SK-N-SH (cell line): ENCODE data around the gene RAB18. TPM values are rescaled to one million over a fixed set of nuclear protein-coding genes. Genes with fewer than 3 reads are reported as not detected.

Experiments
- CTCF ChIA-PET: fragments of 300-600, 350-600 bp; formaldehyde crosslinking; extraction: SDS; loops from one replicate; lab custom pipeline; 2021; lab: Yijun Ruan, JAX
- POLR2A ChIA-PET: fragments of 350-600 bp; sonication (Branson Sonifier 250); formaldehyde crosslinking; extraction: SDS; loops from one replicate; lab custom pipeline; 2020; ENCODE audit warnings: antibody characterized with exemption, inconsistent platforms; lab: Yijun Ruan, JAX
- DNase-seq: peaks from one replicate; pipeline ENCODE4 v3.0.0; 2012
- H2AFZ ChIP-seq: fragments of 200-600 bp; sonication (generic); 2 replicates; pipeline ENCODE4 v1.8.1; 2016; ENCODE audit warnings: antibody characterized with exemption, mild to moderate bottlenecking, low read depth
- H3F3A ChIP-seq: fragments of 200-600 bp; sonication (generic); replicated peaks from 2 replicates; pipeline ENCODE3; 2016; ENCODE audit warnings: antibody characterized with exemption, mild to moderate bottlenecking; ENCODE audit not compliant: insufficient read depth
- H3K27ac ChIP-seq, 2 experiments: fragments of 200-500 bp in 1 of 2; fragments of 200-600 bp in 1 of 2; sonication (Bioruptor generic) in 1 of 2; sonication (generic), shearing (Covaris generic) in 1 of 2; 2 replicates each; pipeline versions ENCODE4 v1.5.1 to v1.6.1; 2014 to 2016; ENCODE audit warnings: low read depth in 2 of 2, inconsistent platforms in 1 of 2, low read length in 1 of 2, mild to moderate bottlenecking in 1 of 2, mixed read lengths in 1 of 2
- H3K27me3 ChIP-seq: fragments of 200-600 bp; sonication (generic), shearing (Covaris generic); 2 replicates; pipeline ENCODE4 v1.6.1; 2016; ENCODE audit warnings: mixed run types; ENCODE audit not compliant: insufficient read depth
- H3K36me3 ChIP-seq, 2 experiments: fragments of 200-500 bp in 1 of 2; fragments of 200-600 bp in 1 of 2; sonication (Bioruptor generic) in 1 of 2; sonication (generic) in 1 of 2; replicated peaks in 1 of 2; 2 replicates each; pipeline versions ENCODE3 to v1.5.1; 2014 to 2016; ENCODE audit warnings: low read length in 1 of 2, mild to moderate bottlenecking in 1 of 2; ENCODE audit not compliant: insufficient read depth in 2 of 2, control insufficient read depth in 1 of 2
- H3K4me1 ChIP-seq, 2 experiments: fragments of 200-500 bp in 1 of 2; fragments of 200-600 bp in 1 of 2; sonication (Bioruptor generic) in 1 of 2; sonication (generic), shearing (Covaris generic) in 1 of 2; 2 replicates each; pipeline versions ENCODE4 v1.5.1 to v1.6.1; 2014 to 2016; ENCODE audit warnings: low read depth in 1 of 2, low read length in 1 of 2, mixed run types in 1 of 2; ENCODE audit not compliant: insufficient read depth in 2 of 2, control insufficient read depth in 1 of 2
- H3K4me2 ChIP-seq: fragments of 200-600 bp; sonication (generic), shearing (Covaris generic); 2 replicates; pipeline ENCODE4 v1.6.1; 2017; ENCODE audit warnings: mixed run types
- H3K4me3 ChIP-seq, 2 experiments: fragments of 200-500 bp in 1 of 2; fragments of 200-600 bp in 1 of 2; sonication (Bioruptor generic) in 1 of 2; sonication (generic), shearing (Covaris generic) in 1 of 2; 2 replicates each; pipeline versions ENCODE4 v1.5.1 to v1.8.1; 2014 to 2016; ENCODE audit warnings: low read depth in 2 of 2, inconsistent platforms in 1 of 2, low read length in 1 of 2, mild to moderate bottlenecking in 1 of 2, mixed read lengths in 1 of 2, moderate library complexity in 1 of 2
- H3K79me2 ChIP-seq: fragments of 200-600 bp; sonication (generic); 2 replicates; pipeline ENCODE4 v1.8.1; 2017; ENCODE audit warnings: mild to moderate bottlenecking; ENCODE audit not compliant: insufficient read depth
- H3K9ac ChIP-seq: fragments of 200-600 bp; sonication (generic); 2 replicates; pipeline ENCODE4 v1.6.1; 2017; ENCODE audit warnings: mixed run types
- H3K9me2 ChIP-seq: fragments of 200-600 bp; sonication (generic); 2 replicates; pipeline ENCODE4 v1.6.1; 2017; ENCODE audit warnings: mixed run types
- H3K9me3 ChIP-seq: fragments of 200-600 bp; sonication (generic); 2 replicates; pipeline ENCODE4 v1.6.1; 2017; ENCODE audit warnings: mixed run types, mild to moderate bottlenecking, moderate library complexity
- H4K20me1 ChIP-seq: fragments of 200-600 bp; sonication (generic); 2 replicates; pipeline ENCODE4 v1.6.1; 2017; ENCODE audit warnings: mild to moderate bottlenecking, mixed run types; ENCODE audit not compliant: insufficient read depth
- ELF1 ChIP-seq: IDR thresholded peaks from 2 replicates; pipeline ENCODE4 v1.4.0; 2012
- EP300 ChIP-seq, 2 experiments: IDR thresholded peaks; 2 replicates each; pipeline versions ENCODE4 v1.4.0 to v1.6.1; 2012; ENCODE audit warnings: borderline replicate concordance in 1 of 2, low read depth in 1 of 2, low read length in 1 of 2
- FOSL2 ChIP-seq: IDR thresholded peaks from 2 replicates; pipeline ENCODE4 v1.4.0; 2012; ENCODE audit warnings: low read depth, mild to moderate bottlenecking, moderate library complexity, borderline replicate concordance
- GATA2 ChIP-seq: sonication (generic); formaldehyde crosslinking; IDR thresholded peaks from 2 replicates; pipeline ENCODE4 v1.5.0; 2020; ENCODE audit warnings: mild to moderate bottlenecking, missing genetic modification reagents
- MXI1 ChIP-seq: IDR thresholded peaks from 2 replicates; pipeline ENCODE4 v1.6.1; 2012; ENCODE audit warnings: mild to moderate bottlenecking, low read depth, low read length, improper control_type of control experiment
- NRF1 ChIP-seq: IDR thresholded peaks from 2 replicates; pipeline ENCODE4 v1.6.1; 2012; ENCODE audit warnings: low read depth, mild to moderate bottlenecking, low read length
- POLR2AphosphoS5 ChIP-seq: IDR thresholded peaks from 2 replicates; pipeline ENCODE4 v1.6.1; 2012; ENCODE audit warnings: low read depth, low read length
- RAD21 ChIP-seq: IDR thresholded peaks from 2 replicates; pipeline ENCODE4 v1.6.1; 2012; ENCODE audit warnings: mild to moderate bottlenecking, low read length
- RCOR1 ChIP-seq: fragments of 150-350 bp; IDR thresholded peaks from 2 replicates; pipeline ENCODE4 v1.6.1; 2017; ENCODE audit warnings: antibody characterized with exemption, low read length
- RFX5 ChIP-seq: IDR thresholded peaks from 2 replicates; pipeline ENCODE4 v1.6.1; 2012; ENCODE audit warnings: mild to moderate bottlenecking, improper control_type of control experiment, low read length
- TAF1 ChIP-seq: IDR thresholded peaks from 2 replicates; pipeline ENCODE4 v1.6.1; 2012; ENCODE audit warnings: low read depth, mild to moderate bottlenecking, low read length, moderate library complexity, borderline replicate concordance
- TEAD4 ChIP-seq: IDR thresholded peaks from 2 replicates; pipeline ENCODE4 v1.4.0; 2012; ENCODE audit warnings: mild to moderate bottlenecking, borderline replicate concordance; ENCODE audit not compliant: insufficient read depth
- WGBS: methylation state at CpG from one replicate; pipeline ENCODE4 v1.1.6; 2017; ENCODE audit warnings: low lambda C conversion rate; 5-methylcytosine and 5-hydroxymethylcytosine counted together
- polyA plus RNA-seq, 3 experiments: library from polyadenylated mRNA; depleted of rRNA; stranded (reverse); fragments of >200 nt; gene quantifications; 2 replicates each; pipeline ENCODE4 v1.2.3, GENCODE V29; 2012
- TF ChIP-seq, protein P1 (sequence below): fragments of 150-350 bp; IDR thresholded peaks from 2 replicates; pipeline ENCODE4 v1.6.1; 2017; ENCODE audit warnings: antibody characterized with exemption, low read length, low read depth, borderline replicate concordance
- TF ChIP-seq, protein P2 (sequence below): IDR thresholded peaks from 2 replicates; pipeline ENCODE4 v1.4.0; 2012; ENCODE audit warnings: low read depth
- TF ChIP-seq, protein P3 (sequence below): fragments of 200-600 bp; sonication (generic); IDR thresholded peaks from 2 replicates; pipeline ENCODE4 v1.6.1; 2017; ENCODE audit warnings: antibody characterized with exemption, mild to moderate bottlenecking, moderate library complexity
- TF ChIP-seq, protein P4 (sequence below): IDR thresholded peaks from 2 replicates; pipeline ENCODE4 v1.6.1; 2012; ENCODE audit warnings: mild to moderate bottlenecking, low read depth, low read length, moderate library complexity
- TF ChIP-seq, protein P5 (sequence below): IDR thresholded peaks from 2 replicates; pipeline ENCODE4; 2012

Gene RAB18
- polyA plus RNA-seq, 1 of the 3 experiments (the other 2 are of a cell fraction): 10.2 TPM

DNA sequence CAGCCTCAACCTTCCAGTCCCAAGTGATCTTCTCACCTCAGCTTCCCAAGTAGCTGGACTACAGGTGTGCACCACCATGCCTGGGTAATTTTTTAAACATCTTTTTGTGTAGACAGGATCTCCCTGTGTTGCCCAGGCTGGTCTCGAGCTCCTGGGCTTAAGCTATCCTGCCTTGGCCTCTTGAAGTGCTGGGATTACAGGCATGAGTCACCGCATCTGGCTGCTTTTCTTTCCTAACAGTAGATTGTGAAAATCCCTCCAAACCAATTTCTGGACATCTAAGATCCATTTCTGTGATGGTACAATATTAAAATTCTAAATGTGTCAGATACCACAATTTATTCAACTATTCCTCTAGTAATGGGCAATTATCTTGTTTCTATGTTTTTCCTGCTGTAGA is 38.7 kb downstream of the RAB18 start (continued):
- TF ChIP-seq, protein P1, sequence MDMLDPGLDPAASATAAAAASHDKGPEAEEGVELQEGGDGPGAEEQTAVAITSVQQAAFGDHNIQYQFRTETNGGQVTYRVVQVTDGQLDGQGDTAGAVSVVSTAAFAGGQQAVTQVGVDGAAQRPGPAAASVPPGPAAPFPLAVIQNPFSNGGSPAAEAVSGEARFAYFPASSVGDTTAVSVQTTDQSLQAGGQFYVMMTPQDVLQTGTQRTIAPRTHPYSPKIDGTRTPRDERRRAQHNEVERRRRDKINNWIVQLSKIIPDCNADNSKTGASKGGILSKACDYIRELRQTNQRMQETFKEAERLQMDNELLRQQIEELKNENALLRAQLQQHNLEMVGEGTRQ: no peak
- no peak for TF ChIP-seq POLR2AphosphoS5
- TF ChIP-seq, protein P2, sequence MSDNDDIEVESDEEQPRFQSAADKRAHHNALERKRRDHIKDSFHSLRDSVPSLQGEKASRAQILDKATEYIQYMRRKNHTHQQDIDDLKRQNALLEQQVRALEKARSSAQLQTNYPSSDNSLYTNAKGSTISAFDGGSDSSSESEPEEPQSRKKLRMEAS: no peak

DNA sequence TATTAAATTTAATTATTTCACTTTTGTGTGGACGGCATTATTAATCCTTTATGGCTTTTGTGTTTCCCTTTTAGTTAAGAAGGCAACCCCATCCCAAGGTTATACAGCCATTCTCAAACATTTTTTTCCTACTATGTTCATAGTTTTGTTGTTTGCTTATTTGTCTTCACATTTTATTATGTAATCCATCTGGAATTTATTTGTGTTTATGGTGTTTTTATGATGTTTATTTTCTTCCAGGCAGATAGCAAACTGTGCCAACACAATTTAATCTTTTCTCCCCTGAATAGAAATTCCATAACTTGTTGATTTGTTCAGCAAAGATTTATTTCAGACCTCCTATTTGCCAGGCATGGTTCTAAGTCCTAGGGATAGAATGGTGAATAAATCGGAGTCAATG is 42.9 kb downstream of the RAB18 start:
- ChIA-PET POLR2A (no interaction called here), CTCF (no interaction called here)
- no peak for DNase-seq
- TF ChIP-seq MXI1 (no peak), TAF1 (no peak), FOSL2 (no peak), POLR2AphosphoS5 (no peak), RFX5 (no peak), NRF1 (no peak), RCOR1 (no peak), TEAD4 (no peak), RAD21 (no peak), GATA2 (CRISPR knock-in tag) (no peak), ELF1 (no peak), EP300 (IDR thresholded peaks at IDR 0.05; ENCODE audit: borderline replicate concordance in 1 of 2, low read depth in 1 of 2, low read length in 1 of 2) (no peak)
- TF ChIP-seq, protein P3, sequence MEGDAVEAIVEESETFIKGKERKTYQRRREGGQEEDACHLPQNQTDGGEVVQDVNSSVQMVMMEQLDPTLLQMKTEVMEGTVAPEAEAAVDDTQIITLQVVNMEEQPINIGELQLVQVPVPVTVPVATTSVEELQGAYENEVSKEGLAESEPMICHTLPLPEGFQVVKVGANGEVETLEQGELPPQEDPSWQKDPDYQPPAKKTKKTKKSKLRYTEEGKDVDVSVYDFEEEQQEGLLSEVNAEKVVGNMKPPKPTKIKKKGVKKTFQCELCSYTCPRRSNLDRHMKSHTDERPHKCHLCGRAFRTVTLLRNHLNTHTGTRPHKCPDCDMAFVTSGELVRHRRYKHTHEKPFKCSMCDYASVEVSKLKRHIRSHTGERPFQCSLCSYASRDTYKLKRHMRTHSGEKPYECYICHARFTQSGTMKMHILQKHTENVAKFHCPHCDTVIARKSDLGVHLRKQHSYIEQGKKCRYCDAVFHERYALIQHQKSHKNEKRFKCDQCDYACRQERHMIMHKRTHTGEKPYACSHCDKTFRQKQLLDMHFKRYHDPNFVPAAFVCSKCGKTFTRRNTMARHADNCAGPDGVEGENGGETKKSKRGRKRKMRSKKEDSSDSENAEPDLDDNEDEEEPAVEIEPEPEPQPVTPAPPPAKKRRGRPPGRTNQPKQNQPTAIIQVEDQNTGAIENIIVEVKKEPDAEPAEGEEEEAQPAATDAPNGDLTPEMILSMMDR: no peak
- TF ChIP-seq, protein P4, sequence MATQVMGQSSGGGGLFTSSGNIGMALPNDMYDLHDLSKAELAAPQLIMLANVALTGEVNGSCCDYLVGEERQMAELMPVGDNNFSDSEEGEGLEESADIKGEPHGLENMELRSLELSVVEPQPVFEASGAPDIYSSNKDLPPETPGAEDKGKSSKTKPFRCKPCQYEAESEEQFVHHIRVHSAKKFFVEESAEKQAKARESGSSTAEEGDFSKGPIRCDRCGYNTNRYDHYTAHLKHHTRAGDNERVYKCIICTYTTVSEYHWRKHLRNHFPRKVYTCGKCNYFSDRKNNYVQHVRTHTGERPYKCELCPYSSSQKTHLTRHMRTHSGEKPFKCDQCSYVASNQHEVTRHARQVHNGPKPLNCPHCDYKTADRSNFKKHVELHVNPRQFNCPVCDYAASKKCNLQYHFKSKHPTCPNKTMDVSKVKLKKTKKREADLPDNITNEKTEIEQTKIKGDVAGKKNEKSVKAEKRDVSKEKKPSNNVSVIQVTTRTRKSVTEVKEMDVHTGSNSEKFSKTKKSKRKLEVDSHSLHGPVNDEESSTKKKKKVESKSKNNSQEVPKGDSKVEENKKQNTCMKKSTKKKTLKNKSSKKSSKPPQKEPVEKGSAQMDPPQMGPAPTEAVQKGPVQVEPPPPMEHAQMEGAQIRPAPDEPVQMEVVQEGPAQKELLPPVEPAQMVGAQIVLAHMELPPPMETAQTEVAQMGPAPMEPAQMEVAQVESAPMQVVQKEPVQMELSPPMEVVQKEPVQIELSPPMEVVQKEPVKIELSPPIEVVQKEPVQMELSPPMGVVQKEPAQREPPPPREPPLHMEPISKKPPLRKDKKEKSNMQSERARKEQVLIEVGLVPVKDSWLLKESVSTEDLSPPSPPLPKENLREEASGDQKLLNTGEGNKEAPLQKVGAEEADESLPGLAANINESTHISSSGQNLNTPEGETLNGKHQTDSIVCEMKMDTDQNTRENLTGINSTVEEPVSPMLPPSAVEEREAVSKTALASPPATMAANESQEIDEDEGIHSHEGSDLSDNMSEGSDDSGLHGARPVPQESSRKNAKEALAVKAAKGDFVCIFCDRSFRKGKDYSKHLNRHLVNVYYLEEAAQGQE: no peak
- TF ChIP-seq, protein P5, sequence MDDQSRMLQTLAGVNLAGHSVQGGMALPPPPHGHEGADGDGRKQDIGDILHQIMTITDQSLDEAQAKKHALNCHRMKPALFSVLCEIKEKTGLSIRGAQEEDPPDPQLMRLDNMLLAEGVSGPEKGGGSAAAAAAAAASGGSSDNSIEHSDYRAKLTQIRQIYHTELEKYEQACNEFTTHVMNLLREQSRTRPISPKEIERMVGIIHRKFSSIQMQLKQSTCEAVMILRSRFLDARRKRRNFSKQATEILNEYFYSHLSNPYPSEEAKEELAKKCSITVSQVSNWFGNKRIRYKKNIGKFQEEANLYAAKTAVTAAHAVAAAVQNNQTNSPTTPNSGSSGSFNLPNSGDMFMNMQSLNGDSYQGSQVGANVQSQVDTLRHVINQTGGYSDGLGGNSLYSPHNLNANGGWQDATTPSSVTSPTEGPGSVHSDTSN: no peak
- Histone ChIP-seq H2AFZ (no peak overlapping the region), H4K20me1 (no peaks in the 10 kb centered on the region), H3K36me3 (peaks cover 4 to 22% of the 10 kb centered on the region in 2 experiments), H3K4me2 (no peak overlapping the region), H3K27me3 (no peaks in the 10 kb centered on the region), H3F3A (no peaks in the 10 kb centered on the region), H3K9me3 (no peaks in the 10 kb centered on the region), H3K9ac (no peak overlapping the region), H3K27ac (no peak overlapping the region), H3K4me3 (no peak overlapping the region), H3K9me2 (no peaks in the 10 kb centered on the region), H3K4me1 (no peaks in the 10 kb centered on the region), H3K79me2 (no peaks in the 10 kb centered on the region)
- WGBS: 100% methylated on average over 2 of the region's 2 CpGs
